GM12864 (cell line): ENCODE results near the gene MECR.

Source experiments
- DNase-seq: peaks from one replicate; pipeline ENCODE4 v3.0.0-alpha.2; 2011; ENCODE audit warnings: low read depth
- H3K4me3 ChIP-seq: 2 replicates; pipeline ENCODE4 v1.5.1; 2011; ENCODE audit warnings: mild to moderate bottlenecking, low read depth, low read length, control low read depth
- TF ChIP-seq, protein P1 (sequence below): IDR thresholded peaks from 2 replicates; pipeline ENCODE4 v1.5.1; 2011; ENCODE audit warnings: low read depth, mild to moderate bottlenecking, moderate library complexity, low read length, control low read depth, inconsistent platforms; ENCODE audit errors: missing control alignments

The MECR gene

DNA sequence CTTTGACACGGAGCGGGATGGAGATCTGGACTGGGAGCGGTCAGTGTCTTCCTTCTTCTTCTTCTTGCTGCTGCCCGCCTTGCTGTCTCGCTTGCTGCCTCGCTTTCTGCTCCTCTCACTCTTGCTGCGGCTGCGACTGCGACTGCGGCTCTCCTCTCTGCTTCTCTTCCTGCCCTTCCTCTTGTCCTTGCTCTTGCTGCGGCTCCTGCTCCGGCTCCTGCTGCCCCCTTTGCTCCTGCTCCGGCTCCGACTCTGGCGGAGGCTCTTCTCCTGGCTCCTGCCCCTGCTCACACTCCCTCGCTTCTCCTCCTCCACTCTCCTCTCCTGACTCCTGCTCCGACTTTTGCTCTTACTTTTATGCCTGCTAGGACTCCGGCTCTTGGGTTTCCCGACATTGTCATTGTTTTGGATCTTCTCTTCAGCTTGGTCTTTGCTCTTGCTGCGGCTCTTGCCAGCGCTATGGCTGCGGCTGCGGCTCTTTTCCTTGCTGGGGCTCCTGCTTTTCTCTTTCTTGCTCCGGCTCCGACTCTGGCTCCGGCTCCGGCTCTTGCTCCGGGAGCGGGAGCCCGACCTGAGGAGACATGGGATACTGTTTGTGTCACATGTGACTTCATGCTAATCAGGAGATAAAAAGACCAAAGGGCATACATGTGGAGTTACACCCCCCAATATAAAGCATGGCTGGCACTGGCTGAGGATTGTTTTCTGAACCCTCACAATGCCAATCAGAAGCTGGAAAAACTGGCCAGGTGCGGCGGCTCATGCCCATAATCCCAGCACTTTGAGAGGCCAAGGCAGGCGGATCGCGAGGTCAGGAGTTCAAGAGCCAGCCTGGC, 81.9 kb downstream of the MECR start:
- DNase-seq, result no peak
- TF ChIP-seq, protein P1, sequence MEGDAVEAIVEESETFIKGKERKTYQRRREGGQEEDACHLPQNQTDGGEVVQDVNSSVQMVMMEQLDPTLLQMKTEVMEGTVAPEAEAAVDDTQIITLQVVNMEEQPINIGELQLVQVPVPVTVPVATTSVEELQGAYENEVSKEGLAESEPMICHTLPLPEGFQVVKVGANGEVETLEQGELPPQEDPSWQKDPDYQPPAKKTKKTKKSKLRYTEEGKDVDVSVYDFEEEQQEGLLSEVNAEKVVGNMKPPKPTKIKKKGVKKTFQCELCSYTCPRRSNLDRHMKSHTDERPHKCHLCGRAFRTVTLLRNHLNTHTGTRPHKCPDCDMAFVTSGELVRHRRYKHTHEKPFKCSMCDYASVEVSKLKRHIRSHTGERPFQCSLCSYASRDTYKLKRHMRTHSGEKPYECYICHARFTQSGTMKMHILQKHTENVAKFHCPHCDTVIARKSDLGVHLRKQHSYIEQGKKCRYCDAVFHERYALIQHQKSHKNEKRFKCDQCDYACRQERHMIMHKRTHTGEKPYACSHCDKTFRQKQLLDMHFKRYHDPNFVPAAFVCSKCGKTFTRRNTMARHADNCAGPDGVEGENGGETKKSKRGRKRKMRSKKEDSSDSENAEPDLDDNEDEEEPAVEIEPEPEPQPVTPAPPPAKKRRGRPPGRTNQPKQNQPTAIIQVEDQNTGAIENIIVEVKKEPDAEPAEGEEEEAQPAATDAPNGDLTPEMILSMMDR, result no peak
- no peak overlapping the region for H3K4me3 ChIP-seq

DNA sequence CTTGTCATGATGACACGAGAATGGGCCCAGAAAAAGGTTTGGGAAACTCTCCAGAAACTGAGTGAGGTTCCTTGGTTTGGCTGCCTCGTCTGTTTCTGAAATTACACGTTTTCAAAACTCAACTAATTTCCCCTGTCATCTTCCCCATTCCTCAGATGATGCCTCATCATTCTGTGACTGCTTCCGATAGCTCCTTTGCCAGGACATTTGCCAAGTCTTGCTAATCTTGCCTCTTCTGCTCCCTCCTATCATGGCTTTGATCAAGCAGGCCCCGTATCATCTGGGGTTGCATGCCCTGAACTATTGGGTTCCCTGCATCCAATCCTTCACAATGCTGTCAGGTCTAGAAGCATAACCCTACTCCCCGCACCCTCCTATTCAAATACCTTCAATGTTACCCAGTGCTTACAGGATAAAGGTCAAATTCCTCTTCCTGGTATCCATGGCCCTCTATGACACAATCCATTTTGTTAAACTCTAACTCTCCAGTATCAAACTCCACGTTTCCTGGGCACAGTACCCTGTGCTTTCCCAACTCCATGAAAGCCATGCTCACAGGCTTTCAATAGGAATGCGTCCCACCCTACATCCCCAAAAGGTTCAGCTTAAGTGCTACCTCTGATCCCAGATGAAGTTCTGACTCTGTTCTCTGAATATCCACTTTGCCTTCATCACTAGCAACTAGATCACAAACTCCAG, 84.8 kb downstream of the MECR start:
- H3K4me3 ChIP-seq, result no peak overlapping the region
- DNase-seq, result no peak
- TF ChIP-seq, protein P1, result no peak

DNA sequence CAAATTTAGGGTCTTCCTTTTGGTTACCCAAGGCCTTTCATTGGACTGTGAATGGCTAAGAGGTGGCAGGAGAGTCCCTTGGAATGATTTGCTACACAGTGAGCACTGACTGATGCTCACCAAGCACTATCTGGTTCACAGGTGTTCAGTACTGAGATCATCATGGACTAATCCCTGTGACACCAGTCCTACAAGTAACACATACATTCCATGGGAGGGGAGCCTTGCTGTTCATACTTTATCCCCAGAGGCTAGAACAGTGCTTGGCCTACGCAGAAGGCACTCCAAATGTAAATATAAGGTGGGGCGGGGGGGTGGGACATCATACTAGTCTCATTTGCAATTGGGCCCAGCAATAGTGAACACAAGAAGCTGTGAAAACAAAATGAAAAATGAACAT, 86.6 kb downstream of the MECR start:
- DNase-seq, result no peak
- TF ChIP-seq, protein P1, result no peak
- H3K4me3 ChIP-seq, result no peak overlapping the region

DNA sequence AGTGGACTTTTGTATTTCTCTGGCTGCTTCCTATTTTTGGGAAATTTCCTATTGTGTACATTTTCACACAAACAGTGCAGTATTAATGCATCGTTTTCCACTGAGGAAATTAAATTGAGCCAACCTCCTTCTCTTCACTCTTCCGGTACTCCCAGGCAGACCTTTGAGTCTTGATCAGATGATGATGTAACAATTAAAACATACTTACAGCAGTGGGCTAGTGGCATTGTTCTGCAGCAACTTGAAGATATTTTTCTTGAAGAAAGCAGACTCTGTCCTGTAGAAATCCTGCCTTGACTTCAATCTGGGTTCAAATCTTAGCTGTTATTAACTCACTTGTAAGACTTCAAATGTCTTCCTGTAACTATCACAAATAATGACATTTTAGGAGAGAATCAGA, 88.0 kb downstream of the MECR start:
- TF ChIP-seq, protein P1, result no peak
- no peak overlapping the region for H3K4me3 ChIP-seq

More for the DNA sequence above, 88.0 kb downstream of the MECR start:
- DNase-seq, result no peak
